Panc1 (cell line): ENCODE measurements around the gene MAP2K3. TPM values are rescaled to one million over a fixed set of nuclear protein-coding genes. Genes with fewer than 3 reads are reported as not detected.

Experiments used
- ATAC-seq: fragments of 200-7000 bp; cut with Tn5 transposase; 2 replicates; pipeline ENCODE4 v1.9.1; 2020; ENCODE audit warnings: mild to moderate bottlenecking, moderate library complexity
- BruUV-seq: library from RNA; stranded (reverse); fragments of 400-500 nt; replicated peaks from 2 replicates; lab custom pipeline; 2021; lab: Mats Ljungman, UMichigan
- CTCF ChIA-PET: fragments of 300-600 bp; sonication (Branson Sonifier 250); formaldehyde crosslinking; loops from one replicate; lab custom pipeline; 2022; ENCODE audit warnings: antibody characterized with exemption; lab: Charles Lee
- POLR2A ChIA-PET: fragments of 300-600 bp; sonication (Branson Sonifier 250); formaldehyde crosslinking; loops from one replicate; lab custom pipeline; 2022; ENCODE audit warnings: antibody characterized with exemption; lab: Charles Lee
- DNase-seq: peaks from one replicate; pipeline ENCODE4 v3.0.0-alpha.2; 2010; ENCODE audit warnings: low read depth, low spot score
- H3K27ac ChIP-seq: 2 replicates; pipeline ENCODE4 v1.5.1; 2011; ENCODE audit warnings: mild to moderate bottlenecking, low read length, inconsistent platforms
- H3K27me3 ChIP-seq: fragments of 200-500 bp; sonication (Bioruptor generic); 2 replicates; pipeline ENCODE4 v1.6.0; 2014; ENCODE audit warnings: low read length, inconsistent platforms; ENCODE audit not compliant: control insufficient read depth, insufficient read depth
- H3K36me3 ChIP-seq: fragments of 200-500 bp; sonication (Bioruptor generic); 2 replicates; pipeline ENCODE4 v1.5.1; 2014; ENCODE audit warnings: inconsistent platforms, mild to moderate bottlenecking, low read length, moderate library complexity; ENCODE audit not compliant: control insufficient read depth, insufficient read depth
- H3K4me1 ChIP-seq: 2 replicates; pipeline ENCODE4 v1.5.1; 2011; ENCODE audit warnings: inconsistent platforms, mild to moderate bottlenecking, low read length, moderate library complexity; ENCODE audit not compliant: control insufficient read depth, insufficient read depth
- H3K4me3 ChIP-seq, 2 experiments: 2 replicates each; pipeline ENCODE4 v1.5.1; 2011 to 2012; ENCODE audit warnings: low read depth in 2 of 2, low read length in 2 of 2, mild to moderate bottlenecking in 2 of 2, inconsistent platforms in 1 of 2, moderate library complexity in 1 of 2
- H3K9me3 ChIP-seq: fragments of 200-500 bp; sonication (Bioruptor generic); 2 replicates; pipeline ENCODE4 v1.5.1; 2014; ENCODE audit warnings: low read depth, mild to moderate bottlenecking, inconsistent platforms, low read length, moderate library complexity; ENCODE audit not compliant: control insufficient read depth, insufficient read depth
- POLR2AphosphoS5 ChIP-seq: IDR thresholded peaks from 2 replicates; pipeline ENCODE4 v1.6.1; 2012; ENCODE audit warnings: mild to moderate bottlenecking, low read depth, low read length, moderate library complexity
- SIN3A ChIP-seq: IDR thresholded peaks from 2 replicates; pipeline ENCODE4 v1.6.1; 2012; ENCODE audit warnings: low read depth, mild to moderate bottlenecking, low read length, moderate library complexity, borderline replicate concordance; ENCODE audit not compliant: insufficient read depth
- TCF7L2 ChIP-seq: IDR thresholded peaks from 2 replicates; pipeline ENCODE4 v1.6.1; 2011; ENCODE audit warnings: mild to moderate bottlenecking, low read depth, low read length, inconsistent platforms
- in situ Hi-C: cut with HindIII; loops from 2 replicates; pipeline ENCODE4 v1.10.0; 2016; ENCODE audit warnings: low sequenced_read_pairs, low pct_unique_long_range_greater_than_20kb
- intact Hi-C: fragments of 100-400 bp; cut with micrococcal nuclease; formaldehyde crosslinking; loops from one replicate; pipeline ENCODE4 v1.10.0; 2022; ENCODE audit not compliant: unreplicated experiment
- total RNA-seq: library from RNA; stranded (reverse); gene quantifications from one replicate; pipeline ENCODE4 v1.2.1, GENCODE V29; 2021; ENCODE audit not compliant: unreplicated experiment
- TF ChIP-seq, protein P1 (sequence below): fragments of 450-650 bp; IDR thresholded peaks from 2 replicates; pipeline ENCODE4 v1.5.1; 2017; ENCODE audit warnings: mild to moderate bottlenecking
- TF ChIP-seq, protein P2 (sequence below), 2 experiments: IDR thresholded peaks; 2 replicates each; pipeline ENCODE4 v1.6.1; 2011 to 2012; ENCODE audit warnings: low read depth in 2 of 2, control low read depth in 1 of 2, low read length in 1 of 2, mild to moderate bottlenecking in 1 of 2, moderate library complexity in 1 of 2; ENCODE audit not compliant: insufficient read depth in 1 of 2

Gene MAP2K3
- total RNA-seq, 1 experiment from 2014 or later = 44.4 TPM

DNA sequence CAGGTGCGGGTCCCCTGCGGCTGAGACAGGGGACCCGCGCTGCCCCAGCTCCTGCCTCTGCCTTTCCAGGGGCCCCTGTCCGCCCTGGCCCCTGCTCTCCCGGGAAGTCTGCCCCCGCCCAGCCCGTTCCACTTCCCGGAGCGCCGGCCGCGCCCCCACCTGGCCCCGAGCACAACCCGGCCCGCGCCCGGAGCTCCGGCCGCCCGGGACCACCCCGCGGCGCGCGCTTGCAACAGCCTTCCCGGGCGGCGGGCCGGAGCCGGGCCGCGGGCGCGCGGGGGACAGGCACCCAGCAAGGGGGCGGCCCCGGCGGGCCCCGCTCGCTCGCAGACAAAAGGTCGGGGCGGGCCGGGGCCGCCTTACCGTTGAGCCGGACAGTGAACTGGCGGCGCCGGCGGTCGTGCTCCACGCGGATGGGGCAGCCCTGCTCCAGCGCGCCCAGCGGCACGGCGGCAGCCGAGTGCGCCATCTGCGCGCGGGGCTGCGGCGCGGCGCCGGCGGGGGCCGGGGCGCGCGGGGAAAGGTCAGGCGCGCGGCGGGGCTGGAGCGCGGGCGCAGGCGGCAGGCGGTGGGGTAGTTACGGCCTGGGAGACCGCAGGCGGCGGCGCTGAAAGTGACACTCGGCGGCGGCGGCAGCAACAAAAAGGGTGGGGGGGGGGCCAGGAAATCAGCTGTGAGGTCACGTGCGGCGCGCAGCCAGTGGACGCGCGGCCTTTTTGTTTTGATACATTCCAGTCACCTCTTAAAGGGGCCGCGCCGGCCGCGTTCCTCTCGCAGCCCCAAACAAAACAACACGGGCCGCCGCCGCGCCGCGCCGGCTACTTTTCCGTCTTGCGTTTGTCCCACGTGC is 31.5 kb upstream of the MAP2K3 start, which contains the start of gene NATD1:
TSS of gene NATD1 (minus strand) at position 615 of the 850 bp plus-strand sequence. CDS start at position 469, 146 bp downstream.
- ChIA-PET POLR2A (no interaction called here), CTCF (no interaction called here)
- Histone ChIP-seq H3K4me3 (peak within 1 kb of the TSS; percentile 48 to 59), H3K4me1 (no peaks in the 10 kb centered on the region), H3K27ac (no peak within 1 kb of the TSS), H3K27me3 (no peaks in the 10 kb centered on the region), H3K36me3 (no peaks in the 10 kb centered on the region), H3K9me3 (no peaks in the 10 kb centered on the region)
- in situ Hi-C loops = no loop called here
- TF ChIP-seq TCF7L2 = peak; percentile 77
- TF ChIP-seq, protein P1, sequence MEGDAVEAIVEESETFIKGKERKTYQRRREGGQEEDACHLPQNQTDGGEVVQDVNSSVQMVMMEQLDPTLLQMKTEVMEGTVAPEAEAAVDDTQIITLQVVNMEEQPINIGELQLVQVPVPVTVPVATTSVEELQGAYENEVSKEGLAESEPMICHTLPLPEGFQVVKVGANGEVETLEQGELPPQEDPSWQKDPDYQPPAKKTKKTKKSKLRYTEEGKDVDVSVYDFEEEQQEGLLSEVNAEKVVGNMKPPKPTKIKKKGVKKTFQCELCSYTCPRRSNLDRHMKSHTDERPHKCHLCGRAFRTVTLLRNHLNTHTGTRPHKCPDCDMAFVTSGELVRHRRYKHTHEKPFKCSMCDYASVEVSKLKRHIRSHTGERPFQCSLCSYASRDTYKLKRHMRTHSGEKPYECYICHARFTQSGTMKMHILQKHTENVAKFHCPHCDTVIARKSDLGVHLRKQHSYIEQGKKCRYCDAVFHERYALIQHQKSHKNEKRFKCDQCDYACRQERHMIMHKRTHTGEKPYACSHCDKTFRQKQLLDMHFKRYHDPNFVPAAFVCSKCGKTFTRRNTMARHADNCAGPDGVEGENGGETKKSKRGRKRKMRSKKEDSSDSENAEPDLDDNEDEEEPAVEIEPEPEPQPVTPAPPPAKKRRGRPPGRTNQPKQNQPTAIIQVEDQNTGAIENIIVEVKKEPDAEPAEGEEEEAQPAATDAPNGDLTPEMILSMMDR = no peak; the same call in 1 of the 2 replicates
- no peak for TF ChIP-seq POLR2AphosphoS5
- no peak for TF ChIP-seq SIN3A
- TF ChIP-seq, protein P2, sequence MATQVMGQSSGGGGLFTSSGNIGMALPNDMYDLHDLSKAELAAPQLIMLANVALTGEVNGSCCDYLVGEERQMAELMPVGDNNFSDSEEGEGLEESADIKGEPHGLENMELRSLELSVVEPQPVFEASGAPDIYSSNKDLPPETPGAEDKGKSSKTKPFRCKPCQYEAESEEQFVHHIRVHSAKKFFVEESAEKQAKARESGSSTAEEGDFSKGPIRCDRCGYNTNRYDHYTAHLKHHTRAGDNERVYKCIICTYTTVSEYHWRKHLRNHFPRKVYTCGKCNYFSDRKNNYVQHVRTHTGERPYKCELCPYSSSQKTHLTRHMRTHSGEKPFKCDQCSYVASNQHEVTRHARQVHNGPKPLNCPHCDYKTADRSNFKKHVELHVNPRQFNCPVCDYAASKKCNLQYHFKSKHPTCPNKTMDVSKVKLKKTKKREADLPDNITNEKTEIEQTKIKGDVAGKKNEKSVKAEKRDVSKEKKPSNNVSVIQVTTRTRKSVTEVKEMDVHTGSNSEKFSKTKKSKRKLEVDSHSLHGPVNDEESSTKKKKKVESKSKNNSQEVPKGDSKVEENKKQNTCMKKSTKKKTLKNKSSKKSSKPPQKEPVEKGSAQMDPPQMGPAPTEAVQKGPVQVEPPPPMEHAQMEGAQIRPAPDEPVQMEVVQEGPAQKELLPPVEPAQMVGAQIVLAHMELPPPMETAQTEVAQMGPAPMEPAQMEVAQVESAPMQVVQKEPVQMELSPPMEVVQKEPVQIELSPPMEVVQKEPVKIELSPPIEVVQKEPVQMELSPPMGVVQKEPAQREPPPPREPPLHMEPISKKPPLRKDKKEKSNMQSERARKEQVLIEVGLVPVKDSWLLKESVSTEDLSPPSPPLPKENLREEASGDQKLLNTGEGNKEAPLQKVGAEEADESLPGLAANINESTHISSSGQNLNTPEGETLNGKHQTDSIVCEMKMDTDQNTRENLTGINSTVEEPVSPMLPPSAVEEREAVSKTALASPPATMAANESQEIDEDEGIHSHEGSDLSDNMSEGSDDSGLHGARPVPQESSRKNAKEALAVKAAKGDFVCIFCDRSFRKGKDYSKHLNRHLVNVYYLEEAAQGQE (IDR thresholded peaks at IDR 0.05; ENCODE audit: insufficient read depth in 1 of 2, low read depth in 2 of 2, low read length in 1 of 2) = no peak
- BruUV-seq = no TSS peak
- ATAC-seq (peak; percentile 84), DNase-seq (no peak)
- intact Hi-C loops = no loop called here

- ChIA-PET POLR2A (no interaction called here), CTCF (no interaction called here)
- no TSS peak for BruUV-seq
- intact Hi-C loops = no loop called here
- H3K27ac ChIP-seq = no peak overlapping the region
- in situ Hi-C loops = no loop called here
- ATAC-seq (no peak), DNase-seq (no peak)
- no peaks in the 10 kb centered on the region for H3K36me3 ChIP-seq
- no peaks in the 10 kb centered on the region for H3K4me1 ChIP-seq
- no peaks in the 10 kb centered on the region for H3K27me3 ChIP-seq
- TF ChIP-seq POLR2AphosphoS5 (no peak), SIN3A (no peak), TCF7L2 (no peak)
- TF ChIP-seq, protein P2 (IDR thresholded peaks at IDR 0.05; ENCODE audit: insufficient read depth in 1 of 2, low read depth in 2 of 2, low read length in 1 of 2) = no peak
- TF ChIP-seq, protein P1 = no peak
- H3K4me3 ChIP-seq = peak overlapping the region; percentile 48 to 59
- no peaks in the 10 kb centered on the region for H3K9me3 ChIP-seq
Measured at GRCh38 chr17:21253646-21254441, 30.7 kb upstream of the MAP2K3 start.
